Measurements from ENCODE around the gene ADGRE2. TPM values are rescaled to one million over a fixed set of nuclear protein-coding genes. Genes with fewer than 3 reads are reported as not detected.
"Not testable (repeated sequence)": the region's sequence is repeated elsewhere in the genome, so short reads cannot be mapped to it uniquely, and the experiment has no call there.

The ADGRE2 gene
- under 1 TPM in 3 of 6 experiments, not detected in 3; 0.05 to 0.14 (median 0.07) TPM for total RNA-seq (2021; fragmentation: NEBNext Ultra II Directional; extraction: Animal tissue kit (Norgen Biotek cat#: 25700))
- long read RNA-seq, result 0 reads

DNA sequence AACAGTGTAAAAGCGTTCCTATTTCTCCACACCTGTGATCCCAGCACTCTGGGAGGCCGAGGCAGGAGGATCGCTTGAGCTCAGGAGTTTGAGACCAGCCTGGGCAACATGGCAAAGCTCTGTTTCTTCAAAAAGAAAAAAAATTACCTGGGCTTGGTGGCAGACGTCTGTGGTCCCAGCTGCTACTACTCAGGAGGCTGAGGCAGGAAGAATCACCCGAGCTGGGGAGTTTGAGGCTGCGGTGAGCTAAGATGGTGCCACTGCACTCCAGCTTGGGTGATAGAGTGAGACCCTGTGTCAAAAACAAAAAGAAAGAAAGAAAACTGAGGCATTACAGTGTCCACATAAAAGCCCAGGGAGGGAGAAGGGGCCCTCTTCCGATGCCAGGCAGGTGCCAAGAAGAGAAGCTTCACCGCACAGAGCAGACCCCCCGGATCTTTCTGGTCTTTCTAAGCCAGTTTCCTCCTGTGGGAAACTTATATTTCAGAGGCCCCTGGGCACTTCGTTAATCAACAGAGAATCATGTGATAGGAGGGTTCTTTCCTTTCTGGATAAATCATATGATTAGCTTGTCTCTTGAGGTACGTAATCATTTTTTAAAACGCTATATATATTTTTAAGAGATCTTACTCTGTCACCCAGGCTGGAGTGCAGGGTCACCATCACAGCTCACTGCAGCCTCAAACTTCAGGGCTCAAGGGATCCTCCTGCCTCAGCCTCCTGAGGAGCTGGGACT lies at the start of gene ADGRE2:
ADGRE2 (minus strand) TSS at position 451 of the 736 bp plus-strand sequence. CDS start 1,804 bp downstream, outside the sequence.
- H3K4me1 Mint-ChIP-seq (ENCODE audit: low read depth); DNase-seq; H3K36me3 Mint-ChIP-seq (ENCODE audit: low read depth); H3K27ac Mint-ChIP-seq; H3K4me3 Mint-ChIP-seq; H3K27me3 Mint-ChIP-seq (ENCODE audit: insufficient read depth); H3K9me3 Mint-ChIP-seq: not testable (repeated sequence)

DNA sequence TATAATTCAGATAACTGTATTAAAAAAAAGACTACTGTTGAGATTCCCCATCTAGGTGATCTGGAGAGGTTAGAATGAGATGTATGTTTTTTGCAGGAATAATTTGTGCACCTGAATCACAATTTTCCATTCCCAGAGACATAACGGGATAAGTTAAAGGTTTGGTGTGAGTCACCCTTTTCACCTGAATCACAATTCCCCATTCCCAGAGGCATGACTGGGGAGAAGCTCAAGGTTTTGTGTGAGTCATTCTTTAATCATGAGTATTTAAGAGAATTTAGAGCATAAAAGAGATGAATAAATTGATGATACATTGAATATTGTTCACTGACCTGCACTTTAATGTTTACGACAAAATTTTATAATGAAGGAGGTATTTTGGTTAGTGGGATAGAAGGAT lies 47.6 kb upstream of the ADGRE2 start:
- Mint-ChIP-seq H3K4me1 (ENCODE audit: low read depth) (no peaks in the 10 kb centered on the region), H3K36me3 (ENCODE audit: low read depth) (no peaks in the 10 kb centered on the region), H3K27me3 (ENCODE audit: insufficient read depth) (peaks cover 3% of the 10 kb centered on the region), H3K9me3 (peaks cover 20% of the 10 kb centered on the region; the same call in 1 of the 2 replicates), H3K4me3 (no peak overlapping the region), H3K27ac (no peak overlapping the region)
- TF ChIP-seq, protein P1, sequence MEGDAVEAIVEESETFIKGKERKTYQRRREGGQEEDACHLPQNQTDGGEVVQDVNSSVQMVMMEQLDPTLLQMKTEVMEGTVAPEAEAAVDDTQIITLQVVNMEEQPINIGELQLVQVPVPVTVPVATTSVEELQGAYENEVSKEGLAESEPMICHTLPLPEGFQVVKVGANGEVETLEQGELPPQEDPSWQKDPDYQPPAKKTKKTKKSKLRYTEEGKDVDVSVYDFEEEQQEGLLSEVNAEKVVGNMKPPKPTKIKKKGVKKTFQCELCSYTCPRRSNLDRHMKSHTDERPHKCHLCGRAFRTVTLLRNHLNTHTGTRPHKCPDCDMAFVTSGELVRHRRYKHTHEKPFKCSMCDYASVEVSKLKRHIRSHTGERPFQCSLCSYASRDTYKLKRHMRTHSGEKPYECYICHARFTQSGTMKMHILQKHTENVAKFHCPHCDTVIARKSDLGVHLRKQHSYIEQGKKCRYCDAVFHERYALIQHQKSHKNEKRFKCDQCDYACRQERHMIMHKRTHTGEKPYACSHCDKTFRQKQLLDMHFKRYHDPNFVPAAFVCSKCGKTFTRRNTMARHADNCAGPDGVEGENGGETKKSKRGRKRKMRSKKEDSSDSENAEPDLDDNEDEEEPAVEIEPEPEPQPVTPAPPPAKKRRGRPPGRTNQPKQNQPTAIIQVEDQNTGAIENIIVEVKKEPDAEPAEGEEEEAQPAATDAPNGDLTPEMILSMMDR (IDR thresholded peaks at IDR 0.05), result no peak
- DNase-seq, result no peak

- Mint-ChIP-seq H3K27ac (no peak overlapping the region), H3K36me3 (ENCODE audit: low read depth) (no peaks in the 10 kb centered on the region), H3K27me3 (ENCODE audit: insufficient read depth) (no peaks in the 10 kb centered on the region; the same call in 1 of the 2 replicates), H3K9me3 (peaks cover 14% of the 10 kb centered on the region; the same call in 1 of the 2 replicates), H3K4me3 (no peak overlapping the region), H3K4me1 (ENCODE audit: low read depth) (no peaks in the 10 kb centered on the region)
- TF ChIP-seq, protein P1 (IDR thresholded peaks at IDR 0.05), result no peak
- no peak for DNase-seq
These were observed 43.6 kb upstream of the ADGRE2 start for GRCh38 chr19:14821937-14822336.

- TF ChIP-seq, protein P1 (IDR thresholded peaks at IDR 0.05), result no peak
- Mint-ChIP-seq H3K4me3 (no peak overlapping the region), H3K9me3 (peaks cover 5% of the 10 kb centered on the region; the same call in 1 of the 2 replicates), H3K36me3 (ENCODE audit: low read depth) (no peaks in the 10 kb centered on the region), H3K4me1 (ENCODE audit: low read depth) (no peaks in the 10 kb centered on the region), H3K27ac (no peak overlapping the region), H3K27me3 (ENCODE audit: insufficient read depth) (peaks cover 2% of the 10 kb centered on the region)
- no peak for DNase-seq
These were observed 40.2 kb upstream of the ADGRE2 start for GRCh38 chr19:14818588-14818987.

- Mint-ChIP-seq H3K4me1 (ENCODE audit: low read depth) (no peaks in the 10 kb centered on the region), H3K36me3 (ENCODE audit: low read depth) (no peaks in the 10 kb centered on the region), H3K9me3 (peaks cover 5% of the 10 kb centered on the region; the same call in 1 of the 2 replicates), H3K4me3 (no peak overlapping the region), H3K27ac (no peak overlapping the region), H3K27me3 (ENCODE audit: insufficient read depth) (peaks cover 2% of the 10 kb centered on the region)
- TF ChIP-seq, protein P1 (IDR thresholded peaks at IDR 0.05), result no peak
- no peak for DNase-seq
These were observed 38.7 kb upstream of the ADGRE2 start for GRCh38 chr19:14817052-14817451.

DNA sequence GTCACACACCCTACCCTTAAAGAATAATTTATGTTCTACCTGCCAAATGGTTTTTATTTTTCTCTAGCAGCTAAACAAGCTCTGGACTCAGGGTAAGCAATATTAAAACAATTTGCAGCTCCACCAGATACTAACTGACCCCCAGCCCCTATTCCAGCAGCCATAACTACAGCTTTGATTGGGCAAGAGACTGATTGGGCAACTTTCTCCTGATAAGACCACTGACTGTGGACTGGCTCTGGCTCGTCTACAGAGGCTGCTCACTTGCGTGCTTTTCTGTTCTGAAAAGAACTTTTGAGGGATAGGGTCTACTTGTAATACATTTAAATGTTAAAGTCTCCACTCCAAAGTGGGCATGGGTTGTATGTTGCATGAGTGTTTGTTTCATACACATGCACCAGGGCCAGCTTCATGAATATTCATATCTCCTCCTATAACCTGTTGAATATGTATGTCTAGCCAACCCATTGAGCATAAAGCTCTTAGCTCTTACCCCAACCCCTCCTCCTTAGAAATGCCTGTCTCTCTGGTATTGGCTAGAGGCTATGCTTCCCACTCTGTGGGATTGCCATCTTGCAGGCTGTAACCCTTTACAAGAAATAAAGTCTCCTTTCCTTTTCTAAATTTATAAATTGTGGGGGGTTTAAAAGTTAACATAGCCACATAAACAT lies 36.8 kb upstream of the ADGRE2 start:
- no peaks in the 10 kb centered on the region for H3K36me3 Mint-ChIP-seq (ENCODE audit: low read depth)
- no peak overlapping the region for H3K27ac Mint-ChIP-seq
- no peak overlapping the region for H3K4me3 Mint-ChIP-seq
- H3K9me3 Mint-ChIP-seq, result peaks cover 5% of the 10 kb centered on the region; the same call in 1 of the 2 replicates
- H3K4me1 Mint-ChIP-seq (ENCODE audit: low read depth), result no peaks in the 10 kb centered on the region
- no peak for DNase-seq
- H3K27me3 Mint-ChIP-seq (ENCODE audit: insufficient read depth), result peaks cover 2% of the 10 kb centered on the region
- TF ChIP-seq, protein P1 (IDR thresholded peaks at IDR 0.05), result no peak
